HG03280 (cell line): ENCODE results near the gene VLDLR.
"Not testable (repeated sequence)": the region's sequence is repeated elsewhere in the genome, so short reads cannot be mapped to it uniquely, and the experiment has no call there.

Experiments used
- ATAC-seq: cut with Tn5 transposase; IDR thresholded peaks from one replicate; pipeline ENCODE4 v1.9.1; 2021; ENCODE audit warnings: mild to moderate bottlenecking, moderate library complexity; ENCODE audit not compliant: unreplicated experiment

VLDLR gene

DNA sequence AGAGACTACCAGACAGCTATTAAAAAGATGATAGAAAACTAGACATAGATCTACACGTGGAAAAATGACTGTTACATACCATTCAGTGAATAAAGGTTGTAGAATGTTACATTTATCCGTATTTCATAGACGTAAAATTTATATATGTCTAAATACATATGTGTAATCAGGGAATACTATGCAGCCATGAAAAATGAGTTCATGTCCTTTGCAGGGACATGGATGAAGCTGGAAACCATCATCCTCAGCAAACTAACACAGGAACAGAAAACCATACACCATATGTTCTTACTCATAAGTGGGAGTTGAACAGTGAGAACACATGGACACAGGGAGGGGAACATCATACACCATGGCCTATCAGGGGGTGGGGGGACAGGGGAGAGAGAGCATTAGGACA lies 85.7 kb downstream of the VLDLR start:
- not testable (repeated sequence) for ATAC-seq
